H1 (cell line): ENCODE measurements around the gene MRPS6. TPM values are rescaled to one million over a fixed set of nuclear protein-coding genes. Genes with fewer than 3 reads are reported as not detected.

Source experiments
- CTCF ChIA-PET: fragments of 300-600 bp; sonication (Branson Sonifier 250); formaldehyde crosslinking; loops from one replicate; lab custom pipeline; 2021; ENCODE audit not compliant: partially characterized antibody; lab: Charles Lee
- POLR2A ChIA-PET: fragments of 300-600 bp; sonication (Branson Sonifier 250); formaldehyde crosslinking; loops from one replicate; lab custom pipeline; 2021; ENCODE audit warnings: inconsistent platforms; ENCODE audit not compliant: partially characterized antibody; lab: Charles Lee
- DNase-seq, 2 experiments: peaks; one replicate each; pipeline versions ENCODE4 v3.0.0 to v3.0.0-alpha.2; 2010 to 2022; ENCODE audit warnings: low spot score in 2 of 2, low read depth in 1 of 2, mixed read lengths in 1 of 2
- FAIRE-seq: peaks from 2 replicates; lab custom pipeline; 2011; peaks lifted over from hg19 to GRCh38; lab: Jason Lieb, UNC
- H2AFZ ChIP-seq: 2 replicates; pipeline ENCODE4 v1.8.1; 2012; ENCODE audit warnings: low read length, inconsistent platforms
- H2AK5ac ChIP-seq: 2 replicates; pipeline ENCODE4 v1.6.1; 2013; ENCODE audit warnings: low read depth, low read length
- H2BK120ac ChIP-seq: replicated peaks from 2 replicates; pipeline ENCODE3; 2013; ENCODE audit warnings: low read depth, low read length, inconsistent platforms
- H2BK12ac ChIP-seq: 2 replicates; pipeline ENCODE4 v1.6.1; 2013; ENCODE audit warnings: low read depth, low read length
- H2BK15ac ChIP-seq: 2 replicates; pipeline ENCODE4 v1.6.1; 2013; ENCODE audit warnings: low read length
- H2BK20ac ChIP-seq: 2 replicates; pipeline ENCODE4 v1.6.1; 2013; ENCODE audit warnings: low read length
- H2BK5ac ChIP-seq: 2 replicates; pipeline ENCODE4 v1.6.1; 2013; ENCODE audit warnings: low read depth, low read length
- H3K14ac ChIP-seq: 2 replicates; pipeline ENCODE4 v1.6.1; 2013; ENCODE audit warnings: inconsistent platforms; ENCODE audit not compliant: insufficient read length
- H3K18ac ChIP-seq: 2 replicates; pipeline ENCODE4 v1.6.1; 2013; ENCODE audit warnings: low read length; ENCODE audit errors: extremely low read depth
- H3K23ac ChIP-seq: 2 replicates; pipeline ENCODE4 v1.6.1; 2013; ENCODE audit warnings: inconsistent platforms; ENCODE audit not compliant: insufficient read length
- H3K23me2 ChIP-seq: 2 replicates; pipeline ENCODE4 v1.6.1; 2013; ENCODE audit warnings: low read depth, low read length
- H3K27ac ChIP-seq: 2 replicates; pipeline ENCODE4 v1.6.1; 2011; ENCODE audit warnings: low read depth, low read length, inconsistent platforms
- H3K27me3 ChIP-seq, 4 experiments: replicated peaks in 1 of 4; 1 replicate in 1 of 4; 2 replicates in 3 of 4; pipeline versions ENCODE4 v1.6.1 to v1.8.1; 2011 to 2013; ENCODE audit warnings: low read length in 3 of 4, mild to moderate bottlenecking in 3 of 4, inconsistent platforms in 2 of 4, mixed read lengths in 2 of 4, moderate library complexity in 1 of 4; ENCODE audit not compliant: control insufficient read depth in 3 of 4, insufficient read depth in 3 of 4; ENCODE audit errors: extremely low read depth in 1 of 4
- H3K36me3 ChIP-seq, 4 experiments: 2 replicates each; pipeline versions ENCODE4 v1.6.1 to v1.8.1; 2011 to 2013; ENCODE audit warnings: mild to moderate bottlenecking in 4 of 4, low read length in 3 of 4, moderate library complexity in 2 of 4, control low read depth in 1 of 4, inconsistent platforms in 1 of 4; ENCODE audit not compliant: insufficient read depth in 4 of 4, control insufficient read depth in 2 of 4
- H3K4ac ChIP-seq: replicated peaks from 2 replicates; pipeline ENCODE3; 2013; ENCODE audit warnings: low read length, low read depth, mixed read lengths, inconsistent platforms; ENCODE audit not compliant: insufficient read length
- H3K4me1 ChIP-seq, 4 experiments: replicated peaks in 1 of 4; 1 replicate in 1 of 4; 2 replicates in 3 of 4; pipeline versions ENCODE4 v1.6.1 to v1.8.1; 2011 to 2013; ENCODE audit warnings: low read length in 3 of 4, inconsistent platforms in 2 of 4, mixed read lengths in 1 of 4; ENCODE audit not compliant: insufficient read depth in 4 of 4, control insufficient read depth in 3 of 4
- H3K4me2 ChIP-seq, 2 experiments: 2 replicates each; pipeline versions ENCODE4 v1.6.1 to v1.8.1; 2011 to 2013; ENCODE audit warnings: low read depth in 2 of 2, low read length in 2 of 2, control low read depth in 1 of 2, inconsistent platforms in 1 of 2, mild to moderate bottlenecking in 1 of 2; ENCODE audit not compliant: insufficient read depth in 1 of 2
- H3K4me3 ChIP-seq, 4 experiments: fragments of 200-600, 300-600 bp in 1 of 4; sonication (generic), shearing (Covaris generic), sonication (Bioruptor Twin) in 1 of 4; 2 replicates each; pipeline versions ENCODE4 v1.5.1 to v1.8.1; 2011 to 2016; ENCODE audit warnings: low read length in 4 of 4, low read depth in 3 of 4, control low read depth in 2 of 4, inconsistent platforms in 2 of 4, mild to moderate bottlenecking in 2 of 4, mixed read lengths in 1 of 4, moderate library complexity in 1 of 4; ENCODE audit not compliant: insufficient read depth in 2 of 4; ENCODE audit errors: extremely low read depth in 1 of 4
- H3K56ac ChIP-seq: replicated peaks from 2 replicates; pipeline ENCODE3; 2013; ENCODE audit warnings: low read depth, mild to moderate bottlenecking, mixed read lengths, low read length, inconsistent platforms; ENCODE audit not compliant: insufficient read length
- H3K79me1 ChIP-seq: 2 replicates; pipeline ENCODE4 v1.6.1; 2013; ENCODE audit warnings: low read depth, low read length, control low read depth
- H3K79me2 ChIP-seq, 2 experiments: 2 replicates each; pipeline versions ENCODE4 v1.6.1 to v1.8.1; 2012 to 2013; ENCODE audit warnings: low read length in 2 of 2, mild to moderate bottlenecking in 2 of 2, inconsistent platforms in 1 of 2; ENCODE audit not compliant: insufficient read depth in 2 of 2, control insufficient read depth in 1 of 2
- H3K9ac ChIP-seq, 4 experiments: replicated peaks in 1 of 4; 1 replicate in 1 of 4; 2 replicates in 3 of 4; pipeline versions ENCODE4 v1.6.1 to v1.8.1; 2011 to 2013; ENCODE audit warnings: low read depth in 3 of 4, low read length in 3 of 4, control low read depth in 2 of 4, mild to moderate bottlenecking in 2 of 4, moderate library complexity in 2 of 4, inconsistent platforms in 1 of 4; ENCODE audit errors: extremely low read depth in 1 of 4
- H3K9me3 ChIP-seq, 2 experiments: 2 replicates each; pipeline versions ENCODE4 v1.6.1 to v1.8.1; 2012 to 2013; ENCODE audit warnings: mild to moderate bottlenecking in 2 of 2, moderate library complexity in 2 of 2, control low read depth in 1 of 2, inconsistent platforms in 1 of 2, low read depth in 1 of 2, low read length in 1 of 2, mixed read lengths in 1 of 2; ENCODE audit not compliant: insufficient read depth in 2 of 2
- H4K20me1 ChIP-seq, 2 experiments: replicated peaks in 1 of 2; 2 replicates each; pipeline versions ENCODE3 to v1.8.1; 2011 to 2013; ENCODE audit warnings: inconsistent platforms in 2 of 2, low read length in 2 of 2, mild to moderate bottlenecking in 1 of 2; ENCODE audit not compliant: insufficient read depth in 2 of 2, control insufficient read depth in 1 of 2
- H4K5ac ChIP-seq: 2 replicates; pipeline ENCODE4 v1.6.1; 2013; ENCODE audit warnings: low read length, low read depth, mixed read lengths, inconsistent platforms; ENCODE audit not compliant: insufficient read length
- H4K8ac ChIP-seq: 2 replicates; pipeline ENCODE4 v1.8.0; 2013; ENCODE audit warnings: mild to moderate bottlenecking, moderate library complexity, low read length, inconsistent platforms; ENCODE audit not compliant: insufficient read depth; ENCODE audit errors: extremely low read depth
- H4K91ac ChIP-seq: replicated peaks from 2 replicates; pipeline ENCODE3; 2013; ENCODE audit warnings: low read length, mixed read lengths, inconsistent platforms; ENCODE audit not compliant: insufficient read length
- EP300 ChIP-seq, 2 experiments: IDR thresholded peaks; 1 replicate in 1 of 2; 2 replicates in 1 of 2; pipeline ENCODE4 v1.6.1; 2011 to 2012; ENCODE audit warnings: low read depth in 2 of 2, low read length in 2 of 2, mild to moderate bottlenecking in 2 of 2, borderline replicate concordance in 1 of 2, inconsistent platforms in 1 of 2, moderate library complexity in 1 of 2
- HDAC2 ChIP-seq, 2 experiments: fragments of 300-600 bp in 1 of 2; sonication (generic) in 1 of 2; IDR thresholded peaks; 2 replicates each; pipeline ENCODE4 v1.6.1; 2011 to 2012; ENCODE audit warnings: low read depth in 2 of 2, low read length in 2 of 2, mild to moderate bottlenecking in 2 of 2, moderate library complexity in 2 of 2, borderline replicate concordance in 1 of 2, inconsistent platforms in 1 of 2
- JUND ChIP-seq: IDR thresholded peaks from 2 replicates; pipeline ENCODE4 v1.6.1; 2011; ENCODE audit warnings: mild to moderate bottlenecking, improper control_type of control experiment, low read length
- KDM4A ChIP-seq: IDR thresholded peaks from one replicate; pipeline ENCODE4 v1.7.1; 2012; ENCODE audit warnings: low read depth, mild to moderate bottlenecking, moderate library complexity, low read length, inconsistent platforms; ENCODE audit not compliant: severe bottlenecking
- PHF8 ChIP-seq: fragments of 200-600 bp; sonication (generic); conservative IDR thresholded peaks from 2 replicates; pipeline ENCODE4 v1.7.1; 2012; ENCODE audit warnings: low read depth, mild to moderate bottlenecking, inconsistent platforms, low read length, moderate library complexity
- POU5F1 ChIP-seq: IDR thresholded peaks from 2 replicates; pipeline ENCODE4 v1.6.1; 2011; ENCODE audit warnings: low read depth, mild to moderate bottlenecking, low read length, moderate library complexity
- SIRT6 ChIP-seq: IDR thresholded peaks from one replicate; pipeline ENCODE4 v1.7.1; 2012; ENCODE audit warnings: low read length, inconsistent platforms
- SP2 ChIP-seq: IDR thresholded peaks from 2 replicates; pipeline ENCODE4 v1.6.1; 2012; ENCODE audit warnings: mild to moderate bottlenecking, low read length, inconsistent platforms
- TBP ChIP-seq: IDR thresholded peaks from 2 replicates; pipeline ENCODE4 v1.6.1; 2011; ENCODE audit warnings: low read depth, low read length, improper control_type of control experiment
- WGBS, 2 experiments: shearing (Covaris generic) in 1 of 2; methylation state at CpG; one replicate each; pipeline versions ENCODE4 v1.1.6 to v1.1.7; 2013 to 2015; ENCODE audit warnings: low lambda C conversion rate in 2 of 2, mixed read lengths in 2 of 2, inconsistent platforms in 1 of 2, low coverage in 1 of 2, missing lambda C conversion rate in 1 of 2; ENCODE audit not compliant: insufficient replicate concordance in 2 of 2, insufficient coverage in 1 of 2, insufficient read length in 1 of 2; ENCODE audit errors: extremely low coverage in 1 of 2, missing lambda C conversion rate in 1 of 2; 5-methylcytosine and 5-hydroxymethylcytosine counted together
- polyA plus RNA-seq, 7 experiments: library from polyadenylated mRNA; depleted of rRNA in 3 of 7; stranded (reverse) in 5 of 7; unstranded in 2 of 7; fragments of >200 nt in 5 of 7; fragments of 200-250 nt in 2 of 7; gene quantifications; 1 replicate in 5 of 7; 2 replicates in 1 of 7; 4 replicates in 1 of 7; pipeline versions ENCODE4 v1.2.1 to v1.2.3, GENCODE V29; 2011 to 2013; ENCODE audit warnings: missing spikeins in 2 of 7, mixed read lengths in 2 of 7
- total RNA-seq: library from RNA; stranded (reverse); fragmentation: NEBNext Ultra II Directional; extraction: Animal tissue kit (Norgen Biotek cat#: 25700); gene quantifications from 2 replicates; pipeline ENCODE4 v1.2.1, GENCODE V29; 2021

MRPS6 gene
- total and polyA plus RNA-seq, 2 of the 8 experiments (the other 6 are each of a cell fraction or from before 2014, with no cell fraction given) = 62.7 to 156 TPM

- Histone ChIP-seq H3K36me3 (no peaks in the 10 kb centered on the region), H3K9ac (no peak overlapping the region), H4K8ac (no peak overlapping the region), H4K91ac (no peak overlapping the region), H3K14ac (no peak overlapping the region), H3K27ac (no peak overlapping the region), H3K18ac (no peak overlapping the region), H2AFZ (no peak overlapping the region), H3K79me1 (no peaks in the 10 kb centered on the region; the same call in 1 of the 2 replicates), H3K4me3 (no peak overlapping the region), H2BK5ac (no peak overlapping the region), H3K4me1 (peaks cover 4 to 20% (median 13%) of the 10 kb centered on the region in 4 experiments; a peak in 6 of 7 replicates), H3K27me3 (peaks cover under 1 to 5% (median 3%) of the 10 kb centered on the region in 4 experiments; a peak in 5 of 7 replicates), H3K9me3 (no peaks in the 10 kb centered on the region), H4K20me1 (no peaks in the 10 kb centered on the region), H3K4ac (no peak overlapping the region), H3K23me2 (0 out of 2 replicates have a peak, but pooled peaks cover 2% of the 10 kb centered on the region), H3K23ac (no peak overlapping the region), H3K79me2 (no peaks in the 10 kb centered on the region), H2BK12ac (no peak overlapping the region), H2BK15ac (no peak overlapping the region), H3K56ac (no peak overlapping the region), H2BK20ac (no peak overlapping the region), H4K5ac (no peak overlapping the region), H2AK5ac (no peak overlapping the region), H3K4me2 (no peak overlapping the region), H2BK120ac (no peak overlapping the region)
- 92% methylated on average over 5 of the region's 5 CpGs; no CpG with 5 or more reads in 1 of the 2 experiments for WGBS, 2 experiments
- FAIRE-seq = no peak
- ChIA-PET CTCF (no interaction called here), POLR2A (no interaction called here)
- no peak for TF ChIP-seq HDAC2 (IDR thresholded peaks at IDR 0.05; ENCODE audit: borderline replicate concordance in 1 of 2, low read depth in 2 of 2, low read length in 2 of 2)
- TF ChIP-seq POU5F1 = no peak
- no peak for TF ChIP-seq TBP
- no peak for TF ChIP-seq KDM4A
- TF ChIP-seq JUND = no peak
- no peak for TF ChIP-seq SP2
- TF ChIP-seq EP300 (IDR thresholded peaks at IDR 0.05; ENCODE audit: borderline replicate concordance in 1 of 2, low read depth in 2 of 2, low read length in 2 of 2) = no peak
- no peak for TF ChIP-seq PHF8
- TF ChIP-seq SIRT6 = no peak
- no peak for DNase-seq
Observed at GRCh38 chr21:34183331-34183928, 110.1 kb downstream of the MRPS6 start.
